Measurements from ENCODE around the gene ANO2.

Gene ANO2

GRCh38 chr12:5923043-5923605 is 21.9 kb downstream of the ANO2 start:
- TF ChIP-seq, protein P1, sequence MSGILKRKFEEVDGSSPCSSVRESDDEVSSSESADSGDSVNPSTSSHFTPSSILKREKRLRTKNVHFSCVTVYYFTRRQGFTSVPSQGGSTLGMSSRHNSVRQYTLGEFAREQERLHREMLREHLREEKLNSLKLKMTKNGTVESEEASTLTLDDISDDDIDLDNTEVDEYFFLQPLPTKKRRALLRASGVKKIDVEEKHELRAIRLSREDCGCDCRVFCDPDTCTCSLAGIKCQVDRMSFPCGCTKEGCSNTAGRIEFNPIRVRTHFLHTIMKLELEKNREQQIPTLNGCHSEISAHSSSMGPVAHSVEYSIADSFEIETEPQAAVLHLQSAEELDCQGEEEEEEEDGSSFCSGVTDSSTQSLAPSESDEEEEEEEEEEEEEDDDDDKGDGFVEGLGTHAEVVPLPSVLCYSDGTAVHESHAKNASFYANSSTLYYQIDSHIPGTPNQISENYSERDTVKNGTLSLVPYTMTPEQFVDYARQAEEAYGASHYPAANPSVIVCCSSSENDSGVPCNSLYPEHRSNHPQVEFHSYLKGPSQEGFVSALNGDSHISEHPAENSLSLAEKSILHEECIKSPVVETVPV (CRISPR knock-in tag; IDR thresholded peaks at IDR 0.05), result no peak
- no peak for TF ChIP-seq CSDC2 (CRISPR knock-in tag; IDR thresholded peaks at IDR 0.05)
- TF ChIP-seq ZNF8 (CRISPR knock-in tag; IDR thresholded peaks at IDR 0.05), result no peak
- ATAC-seq, result no peak

DNA sequence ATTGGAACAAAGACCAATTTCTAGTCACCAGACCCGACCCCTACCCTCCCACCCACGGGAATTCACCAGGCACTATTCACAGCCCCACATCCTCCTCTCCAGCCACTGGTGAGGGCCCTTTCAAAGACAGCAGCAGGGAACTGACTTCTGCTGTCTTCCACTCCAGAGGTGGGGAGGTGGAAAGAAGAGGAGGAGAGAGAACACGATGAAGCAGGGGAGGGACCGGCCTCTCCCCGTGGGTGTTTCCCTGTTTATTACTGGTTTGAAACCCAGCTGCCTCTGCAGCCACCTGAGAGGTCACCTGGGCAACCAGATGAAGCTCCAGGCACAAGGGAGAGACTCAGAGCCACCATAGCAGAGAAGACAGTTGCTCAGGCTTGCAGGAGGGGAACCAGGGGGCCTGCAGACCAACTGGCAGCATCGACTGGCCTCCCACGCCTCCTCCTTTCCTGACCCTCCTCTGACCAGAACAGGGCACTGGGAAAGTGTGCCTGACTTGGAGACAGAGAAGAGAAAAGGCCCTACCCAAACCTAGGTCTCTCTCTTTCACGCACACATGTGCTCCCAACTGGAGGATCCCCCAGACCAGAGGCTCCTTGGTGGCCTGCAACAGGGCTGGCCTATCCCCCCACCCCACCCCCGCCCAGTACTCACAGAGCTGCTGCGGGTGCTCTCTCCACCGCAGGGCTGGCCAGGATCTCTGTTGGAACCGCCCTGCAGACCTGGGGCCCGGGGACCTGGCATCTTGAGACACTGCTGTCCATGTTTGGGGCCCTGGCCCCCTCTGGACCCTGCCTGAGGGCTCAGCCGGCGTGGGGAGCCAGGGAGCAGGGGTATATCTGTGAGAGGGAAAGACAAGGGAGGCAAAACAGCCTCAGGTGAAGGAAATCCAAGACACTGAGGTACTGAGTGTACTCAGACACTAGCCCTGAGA is 22.8 kb downstream of the ANO2 start:
- no peak for TF ChIP-seq ZNF70 (CRISPR knock-in tag; IDR thresholded peaks at IDR 0.05)
- TF ChIP-seq TCF4 (CRISPR knock-in tag; IDR thresholded peaks at IDR 0.05; ENCODE audit: borderline replicate concordance), result no peak
- TF ChIP-seq, protein P1 (CRISPR knock-in tag; IDR thresholded peaks at IDR 0.05), result no peak
- TF ChIP-seq CSDC2 (CRISPR knock-in tag; IDR thresholded peaks at IDR 0.05), result no peak
- no peak for TF ChIP-seq ARNTL (CRISPR knock-in tag; IDR thresholded peaks at IDR 0.05; ENCODE audit: borderline replicate concordance, low read depth)
- no peak for TF ChIP-seq PATZ1 (CRISPR knock-in tag; IDR thresholded peaks at IDR 0.05; ENCODE audit: borderline replicate concordance)
- TF ChIP-seq ISL1 (CRISPR knock-in tag; IDR thresholded peaks at IDR 0.05), result no peak
- TF ChIP-seq, protein P2, sequence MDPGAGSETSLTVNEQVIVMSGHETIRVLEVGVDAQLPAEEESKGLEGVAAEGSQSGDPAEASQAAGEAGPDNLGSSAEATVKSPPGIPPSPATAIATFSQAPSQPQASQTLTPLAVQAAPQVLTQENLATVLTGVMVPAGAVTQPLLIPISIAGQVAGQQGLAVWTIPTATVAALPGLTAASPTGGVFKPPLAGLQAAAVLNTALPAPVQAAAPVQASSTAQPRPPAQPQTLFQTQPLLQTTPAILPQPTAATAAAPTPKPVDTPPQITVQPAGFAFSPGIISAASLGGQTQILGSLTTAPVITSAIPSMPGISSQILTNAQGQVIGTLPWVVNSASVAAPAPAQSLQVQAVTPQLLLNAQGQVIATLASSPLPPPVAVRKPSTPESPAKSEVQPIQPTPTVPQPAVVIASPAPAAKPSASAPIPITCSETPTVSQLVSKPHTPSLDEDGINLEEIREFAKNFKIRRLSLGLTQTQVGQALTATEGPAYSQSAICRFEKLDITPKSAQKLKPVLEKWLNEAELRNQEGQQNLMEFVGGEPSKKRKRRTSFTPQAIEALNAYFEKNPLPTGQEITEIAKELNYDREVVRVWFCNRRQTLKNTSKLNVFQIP (CRISPR knock-in tag; IDR thresholded peaks at IDR 0.05; ENCODE audit: borderline replicate concordance, low read depth), result no peak
- no peak for TF ChIP-seq BACH2 (CRISPR knock-in tag; IDR thresholded peaks at IDR 0.05; ENCODE audit: borderline replicate concordance)
- TF ChIP-seq TSHZ2 (CRISPR knock-in tag; IDR thresholded peaks at IDR 0.05), result no peak
- no peak for TF ChIP-seq OSR1 (CRISPR knock-in tag; IDR thresholded peaks at IDR 0.05)
- TF ChIP-seq GLIS3 (CRISPR knock-in tag; IDR thresholded peaks at IDR 0.05), result no peak
- no peak for TF ChIP-seq ZFP30 (CRISPR knock-in tag; IDR thresholded peaks at IDR 0.05)
- no peak for TF ChIP-seq PPARA (CRISPR knock-in tag; IDR thresholded peaks at IDR 0.05; ENCODE audit: borderline replicate concordance)
- TF ChIP-seq ZC3H10 (CRISPR knock-in tag; IDR thresholded peaks at IDR 0.05), result no peak
- no peak for TF ChIP-seq ESRRG (CRISPR knock-in tag; IDR thresholded peaks at IDR 0.05)
- no peak for TF ChIP-seq TOX (CRISPR knock-in tag; IDR thresholded peaks at IDR 0.05; ENCODE audit: borderline replicate concordance)
- no peak for TF ChIP-seq ZNF565 (CRISPR knock-in tag; conservative IDR thresholded peaks at IDR 0.05; ENCODE audit: low read depth)
- TF ChIP-seq ZNF8 (CRISPR knock-in tag; IDR thresholded peaks at IDR 0.05), result no peak
- TF ChIP-seq, protein P3, sequence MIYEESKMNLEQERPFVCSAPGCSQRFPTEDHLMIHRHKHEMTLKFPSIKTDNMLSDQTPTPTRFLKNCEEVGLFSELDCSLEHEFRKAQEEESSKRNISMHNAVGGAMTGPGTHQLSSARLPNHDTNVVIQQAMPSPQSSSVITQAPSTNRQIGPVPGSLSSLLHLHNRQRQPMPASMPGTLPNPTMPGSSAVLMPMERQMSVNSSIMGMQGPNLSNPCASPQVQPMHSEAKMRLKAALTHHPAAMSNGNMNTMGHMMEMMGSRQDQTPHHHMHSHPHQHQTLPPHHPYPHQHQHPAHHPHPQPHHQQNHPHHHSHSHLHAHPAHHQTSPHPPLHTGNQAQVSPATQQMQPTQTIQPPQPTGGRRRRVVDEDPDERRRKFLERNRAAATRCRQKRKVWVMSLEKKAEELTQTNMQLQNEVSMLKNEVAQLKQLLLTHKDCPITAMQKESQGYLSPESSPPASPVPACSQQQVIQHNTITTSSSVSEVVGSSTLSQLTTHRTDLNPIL (CRISPR knock-in tag; IDR thresholded peaks at IDR 0.05; ENCODE audit: low read depth), result no peak
- no peak for ATAC-seq

Measured in SK-N-SH treated with all-trans-retinoic acid at 6 μM for 48 hours (cell line).